Prostate gland (tissue), 2 donors: ENCODE measurements around the gene NUBPL.

Experiments used
- CTCF ChIP-seq, 4 experiments: fragments of 200-600 bp in 2 of 4; fragments of 450-650 bp in 2 of 4; sonication (generic) in 2 of 4; IDR thresholded peaks; 1 replicate in 3 of 4; 2 replicates in 1 of 4; pipeline ENCODE4 v1.5.1; 2016 to 2019; ENCODE audit warnings: antibody characterized with exemption in 4 of 4, mild to moderate bottlenecking in 2 of 4, moderate library complexity in 2 of 4
- POLR2A ChIP-seq: fragments of 450-650 bp; IDR thresholded peaks from one replicate; pipeline ENCODE4 v1.6.1; 2016; ENCODE audit warnings: antibody characterized with exemption, mild to moderate bottlenecking

GRCh38 chr14:31806249-31806648 is 245.0 kb downstream of the NUBPL start:
- TF ChIP-seq CTCF (IDR thresholded peaks at IDR 0.05) (no peak), POLR2A (no peak)
